Dedifferentiated amniotic fluid mesenchymal stem cell (primary cell): ENCODE measurements around the gene CCSAP.
A peak's percentile ranks its signal among the peaks of the same experiment; 100 is the strongest.

Experiments
- DNase-seq: peaks from one replicate; pipeline ENCODE4 v3.0.0-alpha.2; 2016; ENCODE audit errors: extremely low spot score

The CCSAP gene

GRCh38 chr1:229286099-229286766, 56.6 kb downstream of the CCSAP start:
- no peak for DNase-seq

GRCh38 chr1:229285440-229285839, 57.4 kb downstream of the CCSAP start:
- no peak for DNase-seq

- DNase-seq: no peak
Observed at GRCh38 chr1:229284887-229285286, 58.0 kb downstream of the CCSAP start.

- DNase-seq: no peak
Observed at GRCh38 chr1:229283183-229283611, 59.6 kb downstream of the CCSAP start.

GRCh38 chr1:229282295-229282823, 60.5 kb downstream of the CCSAP start:
- DNase-seq: no peak

- no peak for DNase-seq
Observed at GRCh38 chr1:229281339-229281926, 61.4 kb downstream of the CCSAP start.

GRCh38 chr1:229280921-229281320, 61.9 kb downstream of the CCSAP start:
- no peak for DNase-seq

GRCh38 chr1:229280037-229280828, 62.6 kb downstream of the CCSAP start:
- DNase-seq: no peak

GRCh38 chr1:229279242-229279641, 63.6 kb downstream of the CCSAP start:
- no peak for DNase-seq

- no peak for DNase-seq
Observed at GRCh38 chr1:229278120-229278741, 64.6 kb downstream of the CCSAP start.

GRCh38 chr1:229275005-229275404, 67.8 kb downstream of the CCSAP start:
- no peak for DNase-seq

- DNase-seq: no peak
Observed at GRCh38 chr1:229273507-229274232, 69.2 kb downstream of the CCSAP start.

- no peak for DNase-seq
Observed at GRCh38 chr1:229272164-229273158, 70.4 kb downstream of the CCSAP start.

- peak; percentile 46 for DNase-seq
Observed at GRCh38 chr1:229271448-229272159, 71.2 kb downstream of the CCSAP start.
